Activated naive CD4-positive, alpha-beta T cell treated with anti-CD3 and anti-CD28 coated beads, Interleukin-2, amount 10 ng/mL, durations not matched to agents 7 days and 5 days (primary cell): ENCODE data around the gene TGFA.

Experiments
- CTCF ChIA-PET: fragments of 350-600 bp; sonication (Branson Sonifier 250); formaldehyde crosslinking; loops from one replicate; lab custom pipeline; 2021; ENCODE audit warnings: antibody characterized with exemption; lab: Charles Lee
- DNase-seq: peaks from one replicate; pipeline ENCODE4 v3.0.0-alpha.2; 2020
- H3K27ac Mint-ChIP-seq: one replicate; pipeline ENCODE4 v1.8.0; 2021; ENCODE audit warnings: mild to moderate bottlenecking, moderate library complexity, mixed read lengths
- H3K27me3 Mint-ChIP-seq: one replicate; pipeline ENCODE4 v1.8.0; 2021; ENCODE audit warnings: mild to moderate bottlenecking, mixed read lengths
- H3K36me3 Mint-ChIP-seq: one replicate; pipeline ENCODE4 v1.8.0; 2021; ENCODE audit warnings: mixed read lengths
- H3K4me1 Mint-ChIP-seq: one replicate; pipeline ENCODE4 v1.8.0; 2021; ENCODE audit warnings: mixed read lengths
- H3K4me3 Mint-ChIP-seq: one replicate; pipeline ENCODE4 v1.8.0; 2021; ENCODE audit warnings: mild to moderate bottlenecking, moderate library complexity, mixed read lengths
- H3K9me3 Mint-ChIP-seq: one replicate; pipeline ENCODE4 v1.8.0; 2021; ENCODE audit warnings: mixed read lengths

Gene TGFA

GRCh38 chr2:70508711-70509462, 44.7 kb downstream of the TGFA start:
- no peaks in the 10 kb centered on the region for H3K36me3 Mint-ChIP-seq
- DNase-seq = no peak
- CTCF ChIA-PET = interaction anchor here (0.8 kb wide), 1 partner anchor 168 kb away, joined by 3 read pairs; no protein-coding TSS in a partner anchor
- H3K27me3 Mint-ChIP-seq = no peaks in the 10 kb centered on the region
- H3K4me3 Mint-ChIP-seq = no peak overlapping the region
- H3K4me1 Mint-ChIP-seq = no peaks in the 10 kb centered on the region
- no peak overlapping the region for H3K27ac Mint-ChIP-seq
- H3K9me3 Mint-ChIP-seq = no peaks in the 10 kb centered on the region

- CTCF ChIA-PET = no interaction called here
- no peaks in the 10 kb centered on the region for H3K36me3 Mint-ChIP-seq
Observed at GRCh38 chr2:70505613-70506391, 47.8 kb downstream of the TGFA start.

GRCh38 chr2:70504750-70505149, 48.9 kb downstream of the TGFA start:
- Mint-ChIP-seq H3K27me3 (peaks cover 5% of the 10 kb centered on the region), H3K9me3 (no peaks in the 10 kb centered on the region), H3K36me3 (no peaks in the 10 kb centered on the region), H3K27ac (no peak overlapping the region), H3K4me1 (no peaks in the 10 kb centered on the region), H3K4me3 (no peak overlapping the region)
- no peak for DNase-seq
- CTCF ChIA-PET = interaction anchor here (0.7 to 1.3 kb wide), 2 partner anchors 112 to 164 kb away, joined by 3 to 4 read pairs; no protein-coding TSS in a partner anchor

More at GRCh38 chr2:70505613-70506391, 47.8 kb downstream of the TGFA start:
- no peak for DNase-seq
- Mint-ChIP-seq H3K27me3 (peaks cover 5% of the 10 kb centered on the region), H3K9me3 (no peaks in the 10 kb centered on the region), H3K27ac (no peak overlapping the region), H3K4me1 (no peaks in the 10 kb centered on the region), H3K4me3 (no peak overlapping the region)

GRCh38 chr2:70503896-70504295, 49.7 kb downstream of the TGFA start:
- Mint-ChIP-seq H3K4me3 (no peak overlapping the region), H3K27me3 (peaks cover 8% of the 10 kb centered on the region), H3K36me3 (no peaks in the 10 kb centered on the region), H3K4me1 (no peaks in the 10 kb centered on the region), H3K9me3 (no peaks in the 10 kb centered on the region), H3K27ac (no peak overlapping the region)
- DNase-seq = no peak
- CTCF ChIA-PET = interaction anchor here (0.5 to 1.3 kb wide), 2 partner anchors 38 to 163 kb away, joined by 3 to 4 read pairs; no protein-coding TSS in a partner anchor

- Mint-ChIP-seq H3K4me3 (no peak overlapping the region), H3K27me3 (peaks cover 16% of the 10 kb centered on the region), H3K27ac (no peak overlapping the region), H3K4me1 (no peaks in the 10 kb centered on the region), H3K36me3 (no peaks in the 10 kb centered on the region), H3K9me3 (no peaks in the 10 kb centered on the region)
- CTCF ChIA-PET = interaction anchor here (1.3 kb wide), 1 partner anchor 161 kb away, joined by 6 read pairs; no protein-coding TSS in a partner anchor
- no peak for DNase-seq
Observed at GRCh38 chr2:70501728-70502127, 51.9 kb downstream of the TGFA start.

GRCh38 chr2:70501215-70501614, 52.4 kb downstream of the TGFA start:
- DNase-seq = no peak
- peaks cover 17% of the 10 kb centered on the region for H3K27me3 Mint-ChIP-seq
- H3K4me3 Mint-ChIP-seq = no peak overlapping the region
- H3K4me1 Mint-ChIP-seq = no peaks in the 10 kb centered on the region
- H3K36me3 Mint-ChIP-seq = no peaks in the 10 kb centered on the region
- CTCF ChIA-PET = no interaction called here
- no peaks in the 10 kb centered on the region for H3K9me3 Mint-ChIP-seq
- H3K27ac Mint-ChIP-seq = no peak overlapping the region

- H3K4me1 Mint-ChIP-seq = no peaks in the 10 kb centered on the region
- CTCF ChIA-PET = no interaction called here
- no peaks in the 10 kb centered on the region for H3K9me3 Mint-ChIP-seq
- H3K27ac Mint-ChIP-seq = no peak overlapping the region
- DNase-seq = no peak
- peaks cover 17% of the 10 kb centered on the region for H3K27me3 Mint-ChIP-seq
- no peak overlapping the region for H3K4me3 Mint-ChIP-seq
- no peaks in the 10 kb centered on the region for H3K36me3 Mint-ChIP-seq
Observed at GRCh38 chr2:70499253-70499652, 54.4 kb downstream of the TGFA start.

GRCh38 chr2:70498528-70498927, 55.1 kb downstream of the TGFA start:
- CTCF ChIA-PET = interaction anchor here (1.7 kb wide), 1 partner anchor 119 kb away, joined by 5 read pairs; no protein-coding TSS in a partner anchor
- H3K27me3 Mint-ChIP-seq = peaks cover 17% of the 10 kb centered on the region
- H3K27ac Mint-ChIP-seq = no peak overlapping the region
- no peak overlapping the region for H3K4me3 Mint-ChIP-seq
- no peaks in the 10 kb centered on the region for H3K36me3 Mint-ChIP-seq
- H3K4me1 Mint-ChIP-seq = no peaks in the 10 kb centered on the region
- no peak for DNase-seq
- H3K9me3 Mint-ChIP-seq = no peaks in the 10 kb centered on the region

- DNase-seq = no peak
- H3K36me3 Mint-ChIP-seq = no peaks in the 10 kb centered on the region
- H3K4me1 Mint-ChIP-seq = no peaks in the 10 kb centered on the region
- H3K27ac Mint-ChIP-seq = no peak overlapping the region
- peaks cover 19% of the 10 kb centered on the region for H3K27me3 Mint-ChIP-seq
- no peaks in the 10 kb centered on the region for H3K9me3 Mint-ChIP-seq
- CTCF ChIA-PET = interaction anchor here (1.0 to 1.7 kb wide), 4 partner anchors 10 to 158 kb away, joined by 3 to 5 read pairs (median 4); no protein-coding TSS in a partner anchor
- no peak overlapping the region for H3K4me3 Mint-ChIP-seq
Observed at GRCh38 chr2:70498054-70498453, 55.6 kb downstream of the TGFA start.

GRCh38 chr2:70496819-70497218, 56.8 kb downstream of the TGFA start:
- Mint-ChIP-seq H3K9me3 (no peaks in the 10 kb centered on the region), H3K4me1 (no peaks in the 10 kb centered on the region), H3K36me3 (no peaks in the 10 kb centered on the region), H3K27me3 (peaks cover 17% of the 10 kb centered on the region), H3K4me3 (no peak overlapping the region), H3K27ac (no peak overlapping the region)
- DNase-seq = no peak
- CTCF ChIA-PET = interaction anchor here (1.4 to 1.7 kb wide), 2 partner anchors 121 to 156 kb away, joined by 4 to 5 read pairs; no protein-coding TSS in a partner anchor

GRCh38 chr2:70494293-70494886, 59.2 kb downstream of the TGFA start:
- Mint-ChIP-seq H3K4me1 (no peaks in the 10 kb centered on the region), H3K27ac (no peak overlapping the region), H3K4me3 (no peak overlapping the region), H3K9me3 (no peaks in the 10 kb centered on the region), H3K36me3 (no peaks in the 10 kb centered on the region), H3K27me3 (peaks cover 16% of the 10 kb centered on the region)
- CTCF ChIA-PET = no interaction called here
- no peak for DNase-seq

GRCh38 chr2:70490381-70490780, 63.2 kb downstream of the TGFA start:
- Mint-ChIP-seq H3K27me3 (peaks cover 17% of the 10 kb centered on the region), H3K27ac (no peak overlapping the region), H3K4me3 (no peak overlapping the region), H3K4me1 (no peaks in the 10 kb centered on the region), H3K9me3 (no peaks in the 10 kb centered on the region), H3K36me3 (no peaks in the 10 kb centered on the region)
- DNase-seq = no peak
- CTCF ChIA-PET = no interaction called here

- DNase-seq = no peak
- Mint-ChIP-seq H3K27ac (no peak overlapping the region), H3K27me3 (peaks cover 27% of the 10 kb centered on the region), H3K9me3 (no peaks in the 10 kb centered on the region), H3K4me3 (no peak overlapping the region), H3K36me3 (no peaks in the 10 kb centered on the region), H3K4me1 (no peaks in the 10 kb centered on the region)
- CTCF ChIA-PET = no interaction called here
Observed at GRCh38 chr2:70489165-70489564, 64.5 kb downstream of the TGFA start.

- Mint-ChIP-seq H3K9me3 (peaks cover 7% of the 10 kb centered on the region), H3K4me3 (no peak overlapping the region), H3K27me3 (peaks cover 35% of the 10 kb centered on the region), H3K4me1 (no peaks in the 10 kb centered on the region), H3K27ac (no peak overlapping the region), H3K36me3 (no peaks in the 10 kb centered on the region)
- no peak for DNase-seq
- CTCF ChIA-PET = no interaction called here
Observed at GRCh38 chr2:70484086-70484485, 69.5 kb downstream of the TGFA start.
